HG03097 (cell line): Measurements from ENCODE around the gene PSAPL1.

Experiments used
- ATAC-seq: cut with Tn5 transposase; IDR thresholded peaks from one replicate; pipeline ENCODE4 v1.9.1; 2021; ENCODE audit not compliant: unreplicated experiment, low FRiP score

Gene PSAPL1

DNA sequence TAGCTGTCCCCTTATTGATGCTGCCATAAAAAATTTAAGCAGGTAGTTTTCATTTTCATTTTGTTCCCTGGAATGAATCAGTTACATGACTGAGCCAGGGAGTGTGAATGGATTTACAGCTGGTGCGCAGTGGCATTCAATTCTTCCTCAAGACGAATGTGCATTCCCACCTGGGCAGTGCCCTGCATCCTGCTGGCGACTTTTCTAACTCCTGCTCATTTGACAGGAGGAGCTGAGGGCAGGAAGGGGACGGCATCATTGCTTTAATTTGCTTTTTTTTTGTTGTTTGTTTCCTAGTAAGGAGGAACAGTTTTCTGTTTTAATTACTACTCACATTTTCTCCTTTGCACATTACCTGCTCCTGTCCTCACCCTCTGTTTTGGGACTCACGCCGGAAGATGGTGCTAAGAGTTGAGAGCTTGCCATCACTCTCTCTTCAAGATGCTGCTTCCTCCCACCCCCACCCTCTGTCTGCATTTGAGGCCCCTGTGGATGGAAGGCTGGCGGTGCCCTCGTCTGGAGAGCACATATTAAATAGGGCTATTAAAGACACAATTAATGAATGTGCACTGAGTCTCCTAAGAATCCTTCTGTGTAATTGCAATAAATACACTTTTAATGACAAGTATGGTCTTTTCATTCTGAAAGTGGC, 35.8 kb downstream of the PSAPL1 start:
- no peak for ATAC-seq

DNA sequence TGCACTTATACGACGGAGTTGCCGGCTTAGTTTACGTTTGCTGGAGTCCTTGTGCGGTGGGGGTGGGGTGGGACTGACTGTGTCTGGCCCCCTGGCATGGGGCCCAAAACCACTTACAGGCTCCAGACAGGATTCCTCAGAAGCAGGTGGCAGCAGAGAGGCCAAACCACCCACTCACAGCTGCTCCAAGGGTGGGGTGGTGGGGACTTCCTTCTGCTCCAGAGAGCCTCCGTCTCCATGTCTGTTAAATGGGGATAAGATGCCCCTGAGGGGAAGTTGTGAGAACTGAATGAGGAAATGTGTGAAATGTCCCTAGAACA, 36.7 kb downstream of the PSAPL1 start:
- no peak for ATAC-seq

DNA sequence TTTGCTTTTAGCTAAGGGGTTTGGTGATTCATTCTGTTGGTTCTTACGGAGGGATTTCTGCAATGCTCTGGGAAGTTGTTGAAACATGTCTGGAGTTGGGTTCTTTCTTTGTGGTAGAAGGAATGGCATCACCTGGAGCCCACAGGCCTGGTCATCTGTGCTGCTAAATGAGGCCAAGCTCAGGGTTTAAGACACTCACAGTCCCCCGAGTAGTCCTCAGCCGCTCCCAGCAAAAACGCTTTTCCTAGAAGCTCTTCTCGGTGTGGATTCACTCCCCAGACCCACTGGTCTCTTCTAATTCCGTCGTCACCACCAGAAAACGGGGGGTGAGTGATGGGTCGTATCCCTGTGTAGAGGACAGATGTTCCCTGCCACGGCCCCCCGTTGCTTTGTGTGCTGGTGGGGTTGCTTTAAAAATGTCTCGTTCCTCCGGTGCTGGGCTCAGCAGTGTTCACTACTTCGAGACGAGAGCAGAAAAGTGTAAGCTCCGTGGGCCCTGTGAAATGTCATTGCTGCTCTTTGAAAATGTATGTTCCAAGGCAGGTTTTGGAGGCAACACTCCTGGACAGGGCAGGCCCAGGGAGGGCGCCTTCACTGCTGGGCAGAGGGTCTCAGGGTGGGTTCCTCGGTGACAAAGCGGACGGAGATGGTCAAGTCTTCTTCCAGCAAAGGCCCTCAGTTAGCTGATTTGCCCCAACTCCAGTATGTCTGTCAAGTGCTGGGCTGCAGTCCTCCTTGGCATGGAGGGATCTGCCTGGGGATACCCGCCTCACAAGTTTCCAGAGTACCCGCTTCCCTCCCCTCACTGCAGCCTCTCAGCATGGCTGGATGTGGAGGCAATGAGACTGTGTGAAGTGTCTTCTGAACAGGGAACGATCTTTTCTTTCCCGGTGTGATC, 37.3 kb downstream of the PSAPL1 start:
- no peak for ATAC-seq

DNA sequence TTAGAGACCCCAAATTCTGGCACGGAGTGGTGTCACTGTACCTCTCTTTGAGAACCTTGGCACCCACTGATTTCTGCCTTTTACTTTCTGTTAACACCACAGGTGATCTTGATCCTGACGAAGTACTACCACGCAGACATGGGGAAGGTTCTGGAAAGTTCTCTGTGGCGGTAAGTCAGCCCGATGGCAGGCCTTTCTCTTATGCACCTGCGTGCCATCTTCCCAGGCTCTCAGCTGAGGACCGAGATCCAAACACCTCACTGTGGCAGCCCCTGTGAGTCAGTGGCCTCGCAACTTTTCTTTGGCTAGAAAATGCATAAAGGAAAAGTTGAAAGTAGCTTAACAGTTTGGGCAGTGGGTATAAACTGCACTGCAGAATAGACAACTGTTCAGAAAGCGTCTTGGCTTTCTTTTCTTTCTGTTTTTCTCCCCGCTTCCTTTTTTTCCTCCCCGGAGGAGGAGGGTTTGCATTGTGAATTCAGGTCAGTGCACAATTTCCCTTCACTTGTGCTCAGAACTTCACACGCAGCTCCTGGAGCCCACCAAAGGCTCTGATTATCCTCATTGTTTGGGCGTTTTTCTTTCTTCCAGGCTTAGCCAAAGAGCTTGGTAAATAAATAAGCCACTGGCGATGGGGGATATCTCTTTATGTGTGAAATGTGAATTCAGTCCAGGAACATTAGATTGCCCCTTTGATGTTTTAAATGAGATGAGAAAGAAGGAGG, 38.4 kb downstream of the PSAPL1 start:
- ATAC-seq: no peak

DNA sequence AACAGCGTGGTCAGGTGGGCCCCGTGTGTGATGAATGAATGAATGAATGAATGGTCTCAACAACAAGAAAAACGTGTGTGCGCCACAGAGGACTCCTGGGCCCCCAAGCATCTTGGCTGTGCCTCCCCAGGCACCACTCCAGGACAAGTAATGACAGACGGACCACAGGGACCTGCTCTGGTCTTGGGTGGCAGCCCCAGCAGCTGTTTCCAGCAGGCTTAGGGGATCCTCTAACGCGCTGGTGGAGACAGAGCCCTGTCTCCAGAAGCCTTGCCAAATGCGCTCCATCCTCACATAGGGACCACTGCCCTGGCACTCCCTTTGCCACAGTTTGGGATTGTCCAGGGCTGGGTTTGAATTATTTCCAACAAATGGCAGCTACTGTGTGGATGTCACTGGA, 39.1 kb downstream of the PSAPL1 start:
- no peak for ATAC-seq

DNA sequence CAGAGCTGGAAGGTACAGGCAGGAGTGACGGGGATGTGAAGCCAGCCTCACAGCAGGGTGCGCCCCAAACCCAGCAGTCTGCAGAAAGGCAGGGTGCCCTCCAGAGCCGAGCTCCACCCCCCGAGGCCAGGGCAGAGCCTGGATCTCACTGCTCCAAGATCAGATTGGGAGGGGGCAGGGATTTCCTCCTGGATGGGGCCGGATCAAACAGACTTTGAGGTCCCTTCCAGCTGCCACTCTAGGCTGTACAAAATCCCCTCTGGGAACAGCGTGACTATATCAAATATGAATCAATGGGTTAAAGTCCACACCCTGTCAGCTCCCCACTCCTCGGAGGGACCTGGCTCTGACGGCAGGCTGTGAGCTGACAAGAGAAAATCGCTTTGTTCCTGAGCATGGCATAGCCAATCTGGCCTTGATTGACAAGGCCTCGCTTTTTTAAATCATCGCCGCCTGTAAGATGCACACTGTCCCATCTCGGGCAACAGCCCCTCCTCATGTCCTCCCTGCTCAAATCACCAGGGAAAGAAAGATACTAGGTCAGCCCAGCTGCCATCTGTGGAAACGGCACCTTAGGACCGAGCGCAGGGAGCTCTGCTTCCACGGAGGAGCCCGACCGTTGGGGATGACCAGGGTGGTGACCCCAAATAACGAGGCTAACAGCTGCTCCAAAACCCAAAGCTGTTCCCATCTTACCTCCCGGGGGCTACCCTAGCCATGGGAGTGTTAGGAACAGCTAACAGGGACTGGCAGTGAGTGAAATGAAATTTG, 39.9 kb downstream of the PSAPL1 start:
- no peak for ATAC-seq

DNA sequence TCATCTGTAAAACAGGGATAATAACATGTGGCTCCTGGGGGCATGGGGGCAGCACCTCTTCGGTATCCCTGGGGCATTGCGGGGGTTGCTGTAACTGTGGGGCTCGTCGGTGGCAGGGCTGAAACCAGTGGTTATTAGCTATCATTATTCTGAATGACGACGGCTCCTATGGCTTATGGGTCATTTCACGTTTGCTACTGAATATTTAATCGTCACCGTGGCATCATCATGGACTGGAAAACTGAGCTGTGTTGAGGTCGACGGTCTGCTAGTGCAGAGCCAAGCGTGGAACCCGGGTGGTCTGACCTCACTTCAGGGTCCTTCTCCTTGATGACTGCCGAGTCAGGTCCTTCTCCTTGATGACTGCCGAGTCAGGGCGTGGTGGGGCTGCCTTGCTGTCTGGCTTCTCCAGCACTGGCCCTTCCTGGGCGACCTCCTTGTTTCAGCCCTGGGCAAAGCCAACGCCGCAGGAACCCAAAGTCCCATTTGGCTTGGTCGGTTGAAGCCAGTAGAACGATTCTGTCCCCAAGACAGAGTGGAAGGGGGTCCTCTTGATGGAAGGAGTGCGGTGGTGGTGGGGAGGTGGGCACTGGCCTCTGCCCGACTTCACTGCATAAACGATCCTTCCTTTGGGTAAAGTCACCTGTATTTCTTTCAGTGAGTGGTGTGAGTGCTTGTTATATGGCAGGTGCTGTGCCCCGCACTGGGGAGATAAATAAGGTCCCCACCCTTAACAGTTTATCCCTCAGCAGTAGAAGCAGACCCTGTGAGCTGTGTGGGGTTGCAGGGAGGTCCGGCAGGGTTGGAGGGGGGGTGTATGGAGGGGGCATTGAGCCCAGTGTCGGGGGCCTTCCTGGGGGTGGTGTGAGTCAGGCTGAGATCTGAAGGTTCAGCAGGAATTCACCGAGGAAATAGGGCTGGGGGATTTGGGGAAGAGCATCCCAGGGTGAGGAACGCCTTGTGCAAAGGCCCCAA, 40.8 kb downstream of the PSAPL1 start:
- ATAC-seq: no peak

DNA sequence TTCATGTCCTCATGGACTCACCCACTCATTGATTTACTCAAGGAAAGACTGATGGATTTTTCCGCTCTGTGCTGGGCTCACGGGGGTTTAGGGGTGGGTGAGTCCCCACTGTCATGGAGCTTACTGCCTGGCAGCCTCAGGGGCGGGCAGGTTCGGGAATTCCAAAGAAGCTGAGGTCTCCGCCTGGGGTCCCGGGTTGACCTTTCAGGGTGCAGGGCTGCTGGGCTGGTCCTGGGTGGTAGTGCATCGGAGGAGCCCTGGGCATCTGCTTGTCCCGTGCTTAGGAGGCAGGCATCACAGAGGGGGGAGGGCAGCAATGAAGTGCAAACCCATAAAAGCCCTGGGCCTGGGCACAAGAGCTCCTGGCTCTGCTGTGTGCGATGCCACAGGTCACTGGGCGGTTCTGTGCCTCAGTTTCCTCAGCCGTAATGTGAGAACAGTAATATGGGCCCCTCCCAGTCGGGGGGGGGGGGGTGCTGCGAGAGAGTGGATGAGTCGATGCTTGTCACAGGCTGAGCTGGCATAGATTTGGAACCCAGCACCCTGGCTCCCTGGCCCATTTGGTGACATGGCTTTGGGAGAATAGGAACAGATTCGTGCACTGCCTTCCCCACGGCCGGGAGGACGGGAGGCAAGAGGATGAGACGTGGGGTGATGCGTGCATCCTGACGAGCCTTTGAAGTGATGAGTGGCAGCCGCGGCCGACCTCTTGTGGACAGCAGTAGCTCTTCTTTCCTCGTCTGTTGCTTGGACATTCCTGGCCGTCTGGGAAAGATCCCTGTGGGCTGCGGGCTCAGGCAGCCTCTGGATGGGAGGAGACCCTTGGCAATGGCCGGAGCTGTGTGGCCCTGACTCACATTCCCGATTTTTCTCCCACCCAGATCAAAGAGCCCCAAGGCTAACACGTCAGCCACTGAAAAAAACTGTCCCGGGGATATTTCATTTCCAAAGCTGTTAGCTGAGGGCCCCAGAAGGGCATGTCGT, 42.0 kb downstream of the PSAPL1 start:
- ATAC-seq: no peak

DNA sequence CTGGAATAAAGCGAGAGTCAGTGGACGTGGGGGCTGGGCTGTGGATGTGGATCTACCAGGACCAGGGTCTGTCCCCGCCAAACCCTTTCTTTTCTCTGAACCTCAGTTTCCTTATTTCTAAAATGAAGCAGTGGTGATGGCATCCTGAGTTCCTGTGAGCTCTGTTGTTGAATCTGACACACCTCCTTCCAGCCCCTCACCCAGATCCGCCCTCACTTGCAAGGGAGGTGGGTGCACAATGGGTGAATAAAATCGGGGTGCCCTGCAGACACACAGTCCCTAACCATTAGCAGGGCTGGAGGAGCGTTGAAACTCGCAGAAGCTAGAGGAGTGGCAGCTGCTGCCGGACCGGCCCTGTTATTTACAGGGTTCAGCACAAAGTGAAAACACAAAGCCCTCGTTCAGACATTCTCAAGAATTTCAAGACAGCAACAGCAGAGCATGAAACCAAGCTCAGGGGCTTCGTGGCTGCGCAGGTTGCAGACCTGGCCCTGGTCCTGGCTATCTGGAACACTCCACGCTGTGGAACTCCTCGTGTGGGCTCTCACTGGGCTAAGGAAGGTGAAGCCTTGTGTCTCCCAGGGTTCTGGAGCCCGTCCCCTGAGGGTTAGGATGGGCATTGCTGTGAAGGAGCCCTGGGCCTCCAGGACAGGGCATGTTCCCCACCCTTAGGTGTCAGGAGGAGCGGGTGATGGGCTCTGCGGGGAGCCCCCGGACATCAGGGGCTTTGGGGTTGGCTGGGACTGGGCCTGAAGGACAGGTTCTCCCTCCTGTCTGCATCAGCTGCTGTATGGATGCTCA, 42.9 kb downstream of the PSAPL1 start:
- ATAC-seq: no peak

DNA sequence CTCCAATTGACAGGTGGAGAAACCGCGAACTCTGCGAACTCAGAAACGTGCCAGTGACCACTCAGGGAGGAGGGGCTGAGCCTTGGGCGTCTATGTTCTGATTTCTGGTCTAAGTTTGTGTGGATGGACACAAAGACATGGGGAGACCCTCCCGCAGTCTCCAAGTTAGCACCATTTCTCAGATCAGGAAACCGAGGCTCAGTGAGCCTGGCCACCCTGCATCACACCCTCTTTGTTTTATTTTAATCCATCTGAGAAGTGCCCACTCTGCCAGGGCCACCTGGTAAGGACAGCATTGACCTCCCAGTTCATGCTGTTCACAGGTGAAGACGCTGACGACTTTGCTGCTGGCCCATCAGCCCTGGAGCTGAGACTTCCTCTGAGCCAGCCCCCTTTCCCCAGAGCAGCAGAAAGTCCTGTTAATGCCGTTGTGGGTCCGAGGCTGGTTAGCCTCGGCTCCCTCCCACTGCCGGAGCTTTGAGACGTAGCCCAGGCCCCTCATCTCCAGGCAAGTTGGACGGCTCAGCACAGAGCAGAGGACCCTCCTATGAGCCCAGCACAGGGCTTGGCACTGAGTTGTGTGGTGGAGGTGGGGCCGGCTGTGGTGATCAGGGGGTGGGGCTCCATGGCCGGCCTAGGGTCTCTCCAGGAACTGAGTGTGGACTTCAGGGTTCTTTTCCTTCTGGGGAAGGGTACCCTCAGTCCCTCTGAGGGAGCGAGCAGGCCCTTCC, 43.7 kb downstream of the PSAPL1 start:
- ATAC-seq: no peak

DNA sequence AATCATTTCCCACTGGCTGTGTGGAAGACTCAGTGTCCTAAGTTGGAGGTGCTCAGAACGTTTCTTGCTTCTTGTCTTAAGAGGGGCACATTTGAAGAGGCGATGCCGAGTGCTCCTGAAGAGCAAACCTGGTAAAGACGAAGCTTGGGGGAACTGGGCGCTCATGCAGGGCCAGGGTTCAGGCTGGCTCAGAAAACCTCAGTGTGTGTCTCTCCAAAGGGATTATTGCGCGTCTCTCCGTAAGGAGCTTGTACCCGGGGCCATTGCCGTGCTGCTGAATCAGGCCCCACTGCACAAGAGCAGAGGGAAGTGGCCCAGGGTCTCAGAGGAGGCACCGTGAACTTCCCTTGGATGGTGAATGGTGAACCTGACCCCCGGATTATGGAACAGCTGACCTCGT, 44.4 kb downstream of the PSAPL1 start:
- ATAC-seq: no peak

DNA sequence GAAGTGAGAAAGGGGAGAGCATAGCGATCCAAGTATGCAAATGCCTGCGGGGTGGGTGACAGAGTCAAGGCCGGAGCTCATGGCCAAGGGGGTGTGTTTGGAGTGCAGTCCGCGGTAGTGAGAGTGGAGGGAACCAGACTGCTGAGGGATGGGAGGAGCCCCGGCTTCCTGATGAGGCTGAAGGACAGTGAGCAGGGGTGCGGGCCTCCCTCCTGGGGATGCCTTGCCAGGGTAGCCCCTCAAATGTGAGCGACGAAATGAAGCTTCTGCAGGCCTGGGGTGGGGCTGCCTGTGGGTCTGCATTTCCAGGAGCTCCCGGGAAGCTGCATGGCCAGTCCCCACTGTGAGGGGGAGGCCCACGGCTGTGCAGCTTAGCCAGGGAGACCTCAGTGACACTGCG, 45.0 kb downstream of the PSAPL1 start:
- ATAC-seq: no peak

DNA sequence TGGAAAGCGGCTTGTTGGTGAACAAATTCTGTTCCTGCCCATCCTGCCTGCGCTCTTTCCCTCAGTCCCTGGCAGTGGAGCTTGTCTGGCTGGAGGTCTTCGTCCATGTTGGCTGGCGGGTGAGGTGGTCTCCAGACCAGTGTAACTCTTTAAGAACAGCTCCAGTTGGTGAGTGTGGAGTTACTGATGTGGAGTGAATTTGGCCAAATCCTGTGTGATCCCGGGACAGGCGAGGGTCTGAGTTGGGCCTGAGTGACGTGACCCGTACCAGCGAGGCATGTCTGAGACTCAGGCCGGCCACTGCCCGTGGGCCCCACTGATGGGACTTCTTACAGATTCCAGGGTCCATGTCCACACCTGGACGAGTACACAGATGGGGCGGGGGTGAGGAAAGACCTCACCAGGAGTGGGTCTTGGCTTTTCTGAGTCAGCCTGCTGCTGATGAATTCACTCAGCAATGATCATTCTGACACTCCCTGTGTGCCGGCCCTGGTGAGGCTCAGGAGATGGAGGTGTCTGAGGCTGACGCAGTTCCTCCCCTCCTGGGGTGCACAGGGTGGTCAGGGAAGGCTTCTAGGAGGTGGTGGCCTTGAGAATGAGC, 45.5 kb downstream of the PSAPL1 start:
- ATAC-seq: no peak

DNA sequence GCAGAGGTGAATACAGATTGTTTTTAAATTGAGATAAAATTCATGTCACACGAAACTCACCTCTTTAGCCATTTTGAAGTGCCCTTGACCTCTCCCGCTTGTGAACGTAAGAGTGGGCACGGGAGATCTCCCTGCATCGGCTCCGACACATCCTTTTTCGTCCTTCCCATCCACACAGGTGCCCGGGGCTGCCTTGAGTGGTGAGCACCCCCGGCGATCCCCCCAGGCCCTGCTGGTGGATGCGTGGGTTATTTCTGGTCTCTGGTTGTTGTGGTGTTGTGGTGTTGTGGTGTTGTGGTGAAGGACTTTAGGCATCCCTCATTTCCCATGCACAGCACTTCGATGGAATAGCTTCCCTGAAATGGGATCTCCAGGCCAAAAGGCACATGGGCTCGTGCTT, 46.1 kb downstream of the PSAPL1 start:
- no peak for ATAC-seq

DNA sequence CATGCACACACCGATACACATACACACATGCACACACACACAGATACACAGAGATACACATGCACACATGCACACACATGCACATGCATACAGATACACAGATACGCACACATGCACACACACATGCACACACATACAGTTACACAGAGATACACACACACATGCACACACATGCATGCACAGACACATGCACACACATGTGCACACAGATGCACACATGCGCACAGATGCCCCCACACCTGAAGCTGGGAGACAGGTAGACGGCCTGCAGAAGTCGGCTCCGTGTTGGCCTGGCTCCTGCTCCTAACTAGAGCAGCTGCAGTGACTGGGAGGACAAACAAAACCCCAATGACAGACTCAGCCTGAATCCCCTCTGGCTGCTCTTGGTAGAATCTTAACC, 46.8 kb downstream of the PSAPL1 start:
- ATAC-seq: no peak

DNA sequence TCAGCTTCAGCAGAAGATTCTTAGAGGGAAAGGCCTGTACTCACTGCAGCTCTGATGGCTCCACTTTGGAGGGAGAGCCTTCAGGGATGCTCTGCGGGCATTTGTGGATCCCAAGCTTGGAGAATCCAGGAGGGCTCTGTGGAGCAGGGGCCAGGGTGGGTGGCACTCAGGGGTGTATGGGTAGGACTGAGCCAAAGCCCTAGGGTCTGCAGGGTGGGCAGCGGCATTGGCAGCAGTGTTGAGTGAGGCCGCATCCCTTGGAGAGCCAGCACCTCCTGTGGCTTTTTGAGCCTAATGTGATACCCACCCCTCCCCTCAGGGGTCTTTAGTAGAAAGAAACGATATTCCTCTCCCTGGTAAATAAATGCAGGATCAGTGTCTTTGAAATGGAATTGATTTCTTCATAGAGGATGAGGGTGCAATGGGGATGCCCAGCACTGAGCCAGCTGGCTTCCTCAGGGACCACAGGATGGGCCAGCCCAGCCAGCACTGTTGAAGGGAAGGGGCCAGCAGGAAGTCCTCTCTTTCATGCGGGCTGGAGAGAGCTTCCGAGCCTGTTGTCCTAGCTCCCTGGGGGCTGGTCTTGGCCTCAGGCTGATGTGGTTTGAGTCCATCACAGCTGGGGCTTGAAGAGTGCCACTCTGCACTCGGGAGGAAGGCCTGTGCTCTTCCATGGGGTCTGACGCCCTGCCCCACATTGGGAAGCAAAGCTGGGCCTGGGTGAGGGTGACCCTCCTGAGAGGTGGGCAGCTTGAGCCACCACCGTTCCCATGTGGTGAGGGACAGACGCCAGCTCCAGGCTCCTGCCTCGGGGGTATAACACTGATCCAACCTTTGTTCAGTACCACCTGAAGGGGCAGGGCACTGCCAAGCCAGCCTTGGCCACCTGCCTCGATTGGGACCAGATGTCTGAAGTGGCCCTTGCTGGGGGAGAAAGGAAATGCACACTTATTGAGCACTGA, 49.5 kb downstream of the PSAPL1 start:
- no peak for ATAC-seq
